Ovary (tissue), 9 donors: ENCODE data around the gene FOXE1. TPM values are rescaled to one million over a fixed set of nuclear protein-coding genes. Genes with fewer than 3 reads are reported as not detected.

Source experiments
- DNase-seq, 5 donors: peaks; one replicate each; pipeline ENCODE4 v3.0.0-alpha.2; 2019 to 2020
- H3K27ac ChIP-seq, 2 donors: fragments of 200-600 bp; one replicate each; pipeline versions ENCODE4 v1.5.1 to v1.8.0; 2019 to 2022
- H3K27me3 ChIP-seq: fragments of 200-600 bp; one replicate; pipeline ENCODE4 v1.8.0; 2022
- H3K36me3 ChIP-seq: fragments of 200-600 bp; sonication (generic); one replicate; pipeline ENCODE4 v1.5.1; 2019
- H3K4me1 ChIP-seq: one replicate; pipeline ENCODE4 v1.8.1; 2013; ENCODE audit warnings: mild to moderate bottlenecking, moderate library complexity; ENCODE audit not compliant: insufficient read depth
- H3K4me3 ChIP-seq: fragments of 200-600 bp; sonication (generic); one replicate; pipeline ENCODE4 v1.5.1; 2017
- H3K9me3 ChIP-seq, 2 donors: fragments of 200-600 bp in 1 of 2; sonication (generic) in 1 of 2; one replicate each; pipeline versions ENCODE4 v1.5.1 to v1.8.1; 2013 to 2019; ENCODE audit warnings: mild to moderate bottlenecking in 1 of 2, moderate library complexity in 1 of 2
- EP300 ChIP-seq: sonication (generic); formaldehyde crosslinking; IDR thresholded peaks from one replicate; pipeline ENCODE4 v1.6.1; 2017; ENCODE audit warnings: antibody characterized with exemption
- POLR2A ChIP-seq: fragments of 450-650 bp; IDR thresholded peaks from one replicate; pipeline ENCODE4 v1.6.1; 2017; ENCODE audit warnings: antibody characterized with exemption, mild to moderate bottlenecking, moderate library complexity
- WGBS, 3 donors: extraction: QIAGEN DNeasy Blood & Tissue Kit in 1 of 3; methylation state at CpG; one replicate each; pipeline versions ENCODE4 v1.1.5 to v1.1.7; 2013 to 2017; 5-methylcytosine and 5-hydroxymethylcytosine counted together
- intact Hi-C, 4 donors: fragments of 100-400 bp; cut with DNase I; formaldehyde crosslinking; loops; one replicate each; pipeline versions ENCODE4 v1.11.0 to v1.15.1; 2022 to 2023
- polyA plus RNA-seq, 2 donors: library from polyadenylated mRNA; stranded (reverse); fragments of 200-250 nt in 1 of 2; fragments of 350-450 nt in 1 of 2; fragmentation: Illumina TruSeq in 1 of 2; extraction: RNeasy Lipid Tissue Mini Kit (QIAGEN cat#74804) in 1 of 2; gene quantifications; one replicate each; pipeline ENCODE4 v1.2.3, GENCODE V29; 2013 to 2014
- total RNA-seq, 7 donors: library from RNA; depleted of rRNA in 2 of 7; stranded (reverse); fragments of >200 nt in 2 of 7; fragmentation: NEBNext Ultra II Directional in 3 of 7; extraction: Animal tissue kit (Norgen Biotek cat#: 25700) in 3 of 7; gene quantifications; one replicate each; pipeline versions ENCODE4 v1.1.0 to v1.2.4, GENCODE V29; 2016 to 2023
- TF ChIP-seq, protein P1 (sequence below), 3 donors: fragments of 450-650 bp in 2 of 3; fragments of 200-600 bp in 1 of 3; IDR thresholded peaks; one replicate each; pipeline versions ENCODE4 v1.5.1 to v1.8.0; 2016 to 2022; ENCODE audit warnings: antibody characterized with exemption in 3 of 3, mild to moderate bottlenecking in 1 of 3
- donor health status: DM: no; HTN: no; CAD: no; lungs with moderate emphysema.
- donor health status: DM: no; HTN: no; CAD: no.
- donor health status: Bipolar disorder and iron deficiency.
- donor health status: DM: yes; HTN: yes; CAD: no.
- donor health status: DM: no; HTN: no; CAD: no.
- donor health status: DM: yes; HTN: yes; CAD: no.

The FOXE1 gene
- total and polyA plus RNA-seq, 9 donors: not detected

DNA sequence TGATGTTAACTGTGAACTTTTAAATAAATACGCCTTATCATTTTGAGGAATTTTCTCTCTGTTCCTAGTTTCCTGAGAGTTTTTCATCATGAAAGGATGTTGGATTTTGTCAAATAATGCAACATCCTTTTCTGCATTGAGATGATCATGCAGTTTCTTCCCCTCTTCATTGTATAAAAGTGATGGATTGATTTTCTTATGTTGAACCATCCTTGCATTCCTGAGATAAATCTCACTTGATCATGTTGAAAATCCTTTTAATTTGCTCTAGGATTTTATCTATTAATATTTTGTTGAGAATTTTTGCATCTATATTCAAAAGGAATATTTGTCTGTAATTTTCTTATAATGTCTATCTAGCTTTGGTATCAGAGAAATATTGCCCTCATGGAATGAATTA lies 13.3 kb downstream of the FOXE1 start:
- WGBS, 3 donors: 96 to 100% (median 97%) methylated on average over 1 of the region's 1 CpG
- Histone ChIP-seq H3K27me3 (no peaks in the 10 kb centered on the region), H3K9me3 (peaks cover 0 to 7% of the 10 kb centered on the region in 2 donors), H3K36me3 (no peaks in the 10 kb centered on the region), H3K4me1 (no peaks in the 10 kb centered on the region), H3K4me3 (no peak overlapping the region), H3K27ac (no peak overlapping the region)
- DNase-seq: no peak
- TF ChIP-seq POLR2A (no peak), EP300 (no peak)
- TF ChIP-seq, protein P1, sequence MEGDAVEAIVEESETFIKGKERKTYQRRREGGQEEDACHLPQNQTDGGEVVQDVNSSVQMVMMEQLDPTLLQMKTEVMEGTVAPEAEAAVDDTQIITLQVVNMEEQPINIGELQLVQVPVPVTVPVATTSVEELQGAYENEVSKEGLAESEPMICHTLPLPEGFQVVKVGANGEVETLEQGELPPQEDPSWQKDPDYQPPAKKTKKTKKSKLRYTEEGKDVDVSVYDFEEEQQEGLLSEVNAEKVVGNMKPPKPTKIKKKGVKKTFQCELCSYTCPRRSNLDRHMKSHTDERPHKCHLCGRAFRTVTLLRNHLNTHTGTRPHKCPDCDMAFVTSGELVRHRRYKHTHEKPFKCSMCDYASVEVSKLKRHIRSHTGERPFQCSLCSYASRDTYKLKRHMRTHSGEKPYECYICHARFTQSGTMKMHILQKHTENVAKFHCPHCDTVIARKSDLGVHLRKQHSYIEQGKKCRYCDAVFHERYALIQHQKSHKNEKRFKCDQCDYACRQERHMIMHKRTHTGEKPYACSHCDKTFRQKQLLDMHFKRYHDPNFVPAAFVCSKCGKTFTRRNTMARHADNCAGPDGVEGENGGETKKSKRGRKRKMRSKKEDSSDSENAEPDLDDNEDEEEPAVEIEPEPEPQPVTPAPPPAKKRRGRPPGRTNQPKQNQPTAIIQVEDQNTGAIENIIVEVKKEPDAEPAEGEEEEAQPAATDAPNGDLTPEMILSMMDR (IDR thresholded peaks at IDR 0.05): no peak
- intact Hi-C loops: no loop called here

DNA sequence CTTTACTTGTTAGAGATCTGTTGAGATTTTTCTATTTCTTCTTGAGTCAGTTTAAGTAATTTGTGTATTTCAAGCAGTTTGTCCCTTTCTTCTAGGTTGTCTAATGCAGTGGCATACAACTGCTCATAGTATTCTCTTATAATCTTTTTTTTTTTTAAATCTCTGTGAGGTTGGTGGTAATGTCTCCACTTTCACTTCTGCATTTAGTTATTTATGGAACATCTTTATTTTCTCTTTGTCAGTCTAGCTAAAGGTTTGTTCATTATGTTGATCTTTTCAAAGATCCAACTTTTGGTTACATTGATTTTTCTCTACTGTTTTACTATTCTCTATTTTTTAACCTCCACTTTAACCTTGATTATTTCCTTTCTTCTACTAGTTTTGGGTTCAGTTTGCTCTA lies 13.8 kb downstream of the FOXE1 start:
- peaks cover 0 to 7% of the 10 kb centered on the region in 2 donors for H3K9me3 ChIP-seq
- H3K4me1 ChIP-seq: no peaks in the 10 kb centered on the region
- H3K4me3 ChIP-seq: no peak overlapping the region
- TF ChIP-seq, protein P1 (IDR thresholded peaks at IDR 0.05): no peak
- no peak for TF ChIP-seq POLR2A
- TF ChIP-seq EP300: no peak
- H3K27ac ChIP-seq: no peak overlapping the region
- no peaks in the 10 kb centered on the region for H3K36me3 ChIP-seq
- H3K27me3 ChIP-seq: no peaks in the 10 kb centered on the region
- intact Hi-C loops: no loop called here
- no peak for DNase-seq

DNA sequence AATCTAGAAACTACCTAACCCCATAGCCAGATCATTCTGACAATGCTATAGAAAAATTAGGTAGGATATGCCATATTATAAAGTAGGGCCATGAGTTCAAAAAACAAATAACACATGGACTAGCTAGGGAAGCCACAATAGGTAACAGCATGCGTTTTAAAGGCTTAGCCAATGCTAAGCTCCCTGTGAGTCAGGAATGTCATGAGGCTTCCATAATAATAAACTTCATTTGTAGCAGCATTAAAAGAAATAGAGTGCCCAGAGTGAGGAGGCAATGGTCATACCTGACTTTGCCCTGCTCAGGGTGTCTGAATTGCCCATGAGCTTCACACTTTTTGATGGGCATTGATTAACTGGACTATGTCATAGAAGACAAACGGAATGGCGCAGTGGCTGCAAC lies 15.8 kb downstream of the FOXE1 start:
- WGBS, 3 donors: 63 to 69% (median 68%) methylated on average over 3 of the region's 3 CpGs
- Histone ChIP-seq H3K4me1 (no peaks in the 10 kb centered on the region), H3K27ac (no peak overlapping the region), H3K9me3 (no peaks in the 10 kb centered on the region), H3K4me3 (no peak overlapping the region), H3K27me3 (no peaks in the 10 kb centered on the region), H3K36me3 (no peaks in the 10 kb centered on the region)
- DNase-seq: no peak
- intact Hi-C loops: no loop called here
- TF ChIP-seq POLR2A (no peak), EP300 (no peak)
- TF ChIP-seq, protein P1 (IDR thresholded peaks at IDR 0.05): no peak

DNA sequence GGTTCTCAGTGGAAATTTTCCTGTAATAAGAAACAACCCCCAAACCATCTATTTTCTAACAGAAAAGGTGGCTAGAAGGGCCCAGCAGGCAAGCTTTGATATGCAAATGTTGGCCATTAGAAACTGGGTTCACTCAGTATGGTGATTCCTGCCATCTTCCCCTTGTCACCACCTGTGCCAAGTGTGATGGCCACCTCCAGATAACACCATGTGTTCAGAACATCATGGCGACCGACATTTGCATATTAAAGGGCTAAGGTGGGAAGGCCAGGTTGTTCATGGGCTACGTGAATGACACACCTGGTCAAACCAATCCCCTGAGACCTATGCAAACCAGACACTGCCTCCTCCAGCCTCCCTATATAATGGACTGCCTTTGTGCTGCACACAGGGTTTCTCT lies 20.4 kb downstream of the FOXE1 start:
- intact Hi-C loops: loop anchor here in 1 of 4 donors (10.0 kb wide), 1 partner anchor 139 kb away; no protein-coding TSS in a partner anchor
- DNase-seq: no peak
- H3K27me3 ChIP-seq: no peaks in the 10 kb centered on the region
- no peak for TF ChIP-seq EP300
- TF ChIP-seq, protein P1 (IDR thresholded peaks at IDR 0.05): no peak
- no peak for TF ChIP-seq POLR2A
- no peaks in the 10 kb centered on the region for H3K9me3 ChIP-seq
- no peak overlapping the region for H3K4me3 ChIP-seq
- no peak overlapping the region for H3K27ac ChIP-seq
- H3K4me1 ChIP-seq: no peaks in the 10 kb centered on the region
- H3K36me3 ChIP-seq: no peaks in the 10 kb centered on the region
- 64 to 70% (median 69%) methylated on average over 3 of the region's 3 CpGs for WGBS, 3 donors
